Prostate gland (tissue), 2 donors: ENCODE results near the gene HS6ST2. TPM values are rescaled to one million over a fixed set of nuclear protein-coding genes. Genes with fewer than 3 reads are reported as not detected.

Source experiments
- DNase-seq: peaks from one replicate; pipeline ENCODE4 v3.0.0-alpha.2; 2019; ENCODE audit warnings: low spot score
- H3K27ac ChIP-seq, 2 donors: fragments of 200-600 bp; sonication (generic); 2 replicates each; pipeline ENCODE4 v1.5.1; 2017 to 2019
- H3K27me3 ChIP-seq: fragments of 200-600 bp; sonication (generic); replicated peaks from 2 replicates; pipeline ENCODE4 v1.5.1; 2019; ENCODE audit not compliant: insufficient read depth
- H3K36me3 ChIP-seq, 2 donors: fragments of 200-600 bp; sonication (generic); 1 replicate in 1 of 2; 2 replicates in 1 of 2; pipeline versions ENCODE4 v1.5.1 to v1.8.1; 2017 to 2019
- H3K4me1 ChIP-seq: fragments of 200-600 bp; sonication (generic); replicated peaks from 2 replicates; pipeline ENCODE4 v1.5.1; 2019
- H3K4me3 ChIP-seq, 2 donors: fragments of 200-600 bp; sonication (generic); 2 replicates each; pipeline ENCODE4 v1.5.1; 2017 to 2019
- H3K9me3 ChIP-seq: fragments of 200-600 bp; sonication (generic); 2 replicates; pipeline ENCODE4 v1.5.1; 2017
- POLR2A ChIP-seq: fragments of 450-650 bp; IDR thresholded peaks from one replicate; pipeline ENCODE4 v1.6.1; 2016; ENCODE audit warnings: antibody characterized with exemption, mild to moderate bottlenecking
- POLR2AphosphoS5 ChIP-seq: sonication (generic); formaldehyde crosslinking; IDR thresholded peaks from one replicate; pipeline ENCODE4 v1.6.1; 2017; ENCODE audit warnings: antibody characterized with exemption
- WGBS: methylation state at CpG from one replicate; pipeline ENCODE4 v1.1.5; 2018; 5-methylcytosine and 5-hydroxymethylcytosine counted together
- intact Hi-C: fragments of 100-400 bp; cut with DNase I; formaldehyde crosslinking; loops from one replicate; pipeline ENCODE4 v1.14.2; 2022
- total RNA-seq, 2 donors: library from RNA; depleted of rRNA; stranded (reverse); fragments of >200 nt; gene quantifications; one replicate each; pipeline ENCODE4 v1.1.0, GENCODE V29; 2016
- TF ChIP-seq, protein P1 (sequence below), 4 experiments: fragments of 200-600 bp in 2 of 4; fragments of 450-650 bp in 2 of 4; sonication (generic) in 2 of 4; IDR thresholded peaks; 1 replicate in 3 of 4; 2 replicates in 1 of 4; pipeline ENCODE4 v1.5.1; 2016 to 2019; ENCODE audit warnings: antibody characterized with exemption in 4 of 4, mild to moderate bottlenecking in 2 of 4, moderate library complexity in 2 of 4

Gene HS6ST2
- total RNA-seq, 2 donors from 2014 or later: 1.1 to 6.1 TPM

DNA sequence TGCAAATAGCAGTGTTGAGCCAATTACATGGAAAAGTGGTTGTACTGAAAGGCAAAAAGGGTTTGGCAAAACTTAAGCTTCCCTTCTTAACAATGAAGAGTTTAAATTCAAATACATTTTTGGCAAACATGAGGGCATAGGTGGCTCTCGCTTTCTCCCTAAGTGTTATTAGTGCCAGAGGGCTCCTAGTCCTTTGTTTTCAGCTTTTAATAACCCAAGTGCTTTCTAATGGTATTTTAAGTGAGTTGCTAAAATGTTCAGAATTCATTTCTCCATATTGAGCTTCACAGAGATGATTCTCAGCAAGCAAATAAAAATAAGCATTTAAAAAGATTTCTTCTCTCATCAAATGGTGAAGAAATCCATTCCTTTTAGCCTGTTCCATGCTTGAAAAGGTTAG is 123.7 kb downstream of the HS6ST2 start:
- H3K4me1 ChIP-seq: no peaks in the 10 kb centered on the region
- H3K9me3 ChIP-seq: no peaks in the 10 kb centered on the region
- TF ChIP-seq POLR2AphosphoS5 (no peak), POLR2A (no peak)
- TF ChIP-seq, protein P1, sequence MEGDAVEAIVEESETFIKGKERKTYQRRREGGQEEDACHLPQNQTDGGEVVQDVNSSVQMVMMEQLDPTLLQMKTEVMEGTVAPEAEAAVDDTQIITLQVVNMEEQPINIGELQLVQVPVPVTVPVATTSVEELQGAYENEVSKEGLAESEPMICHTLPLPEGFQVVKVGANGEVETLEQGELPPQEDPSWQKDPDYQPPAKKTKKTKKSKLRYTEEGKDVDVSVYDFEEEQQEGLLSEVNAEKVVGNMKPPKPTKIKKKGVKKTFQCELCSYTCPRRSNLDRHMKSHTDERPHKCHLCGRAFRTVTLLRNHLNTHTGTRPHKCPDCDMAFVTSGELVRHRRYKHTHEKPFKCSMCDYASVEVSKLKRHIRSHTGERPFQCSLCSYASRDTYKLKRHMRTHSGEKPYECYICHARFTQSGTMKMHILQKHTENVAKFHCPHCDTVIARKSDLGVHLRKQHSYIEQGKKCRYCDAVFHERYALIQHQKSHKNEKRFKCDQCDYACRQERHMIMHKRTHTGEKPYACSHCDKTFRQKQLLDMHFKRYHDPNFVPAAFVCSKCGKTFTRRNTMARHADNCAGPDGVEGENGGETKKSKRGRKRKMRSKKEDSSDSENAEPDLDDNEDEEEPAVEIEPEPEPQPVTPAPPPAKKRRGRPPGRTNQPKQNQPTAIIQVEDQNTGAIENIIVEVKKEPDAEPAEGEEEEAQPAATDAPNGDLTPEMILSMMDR (IDR thresholded peaks at IDR 0.05): no peak
- intact Hi-C loops: no loop called here
- H3K36me3 ChIP-seq: no peaks in the 10 kb centered on the region
- H3K27ac ChIP-seq: no peak overlapping the region
- no peak overlapping the region for H3K4me3 ChIP-seq
- H3K27me3 ChIP-seq: no peaks in the 10 kb centered on the region
- DNase-seq: no peak
- 42% methylated on average over 1 of the region's 1 CpG for WGBS

DNA sequence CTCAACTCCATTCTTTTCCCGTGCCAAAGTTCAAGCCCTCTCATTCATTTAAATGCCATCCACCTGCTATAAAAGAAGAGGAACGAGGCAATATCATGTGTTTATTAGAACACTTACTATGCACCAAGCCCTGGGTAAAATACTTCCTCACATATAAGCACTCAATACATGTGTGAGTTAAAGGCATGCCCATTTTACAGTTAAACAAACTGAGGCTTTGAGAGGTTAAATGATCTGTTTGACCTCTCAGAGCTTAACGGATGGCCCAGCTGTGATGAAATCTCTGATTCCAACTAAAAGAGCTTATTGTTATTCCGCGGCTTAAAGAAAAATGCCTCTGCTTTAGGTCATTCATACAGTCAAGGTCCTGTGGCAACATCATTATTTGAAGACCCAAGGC is 124.3 kb downstream of the HS6ST2 start:
- H3K4me3 ChIP-seq: no peak overlapping the region
- H3K9me3 ChIP-seq: no peaks in the 10 kb centered on the region
- H3K4me1 ChIP-seq: no peaks in the 10 kb centered on the region
- no peak for DNase-seq
- no peak for TF ChIP-seq POLR2AphosphoS5
- TF ChIP-seq POLR2A: no peak
- TF ChIP-seq, protein P1 (IDR thresholded peaks at IDR 0.05): no peak
- WGBS: 84% methylated on average over 5 of the region's 5 CpGs
- no peaks in the 10 kb centered on the region for H3K36me3 ChIP-seq
- intact Hi-C loops: no loop called here
- H3K27me3 ChIP-seq: no peaks in the 10 kb centered on the region
- H3K27ac ChIP-seq: no peak overlapping the region

DNA sequence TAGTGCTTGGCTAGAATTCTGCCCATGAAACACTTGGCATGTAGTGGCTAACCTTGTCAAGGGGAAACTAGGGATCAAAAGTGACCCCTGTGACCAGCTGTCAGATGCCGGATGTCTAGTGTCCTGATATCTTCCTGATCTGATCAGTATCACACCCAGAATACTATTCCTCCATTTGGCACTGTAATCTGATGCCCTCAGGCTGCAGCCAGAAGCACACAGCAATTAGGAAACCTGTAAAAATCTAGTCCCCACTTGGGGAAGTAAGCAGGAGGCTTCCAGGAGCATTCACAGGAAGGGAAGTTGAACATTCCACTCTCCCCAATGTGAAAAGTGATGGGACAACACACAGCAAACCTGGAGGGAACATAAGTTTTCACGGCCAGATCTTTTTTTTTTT is 125.1 kb downstream of the HS6ST2 start:
- Histone ChIP-seq H3K27me3 (no peaks in the 10 kb centered on the region), H3K36me3 (no peaks in the 10 kb centered on the region), H3K4me1 (no peaks in the 10 kb centered on the region), H3K4me3 (no peak overlapping the region), H3K27ac (no peak overlapping the region), H3K9me3 (no peaks in the 10 kb centered on the region)
- DNase-seq: no peak
- 17% methylated on average over 1 of the region's 2 CpGs for WGBS
- TF ChIP-seq POLR2AphosphoS5 (no peak), POLR2A (no peak)
- TF ChIP-seq, protein P1 (IDR thresholded peaks at IDR 0.05): no peak
- intact Hi-C loops: no loop called here

DNA sequence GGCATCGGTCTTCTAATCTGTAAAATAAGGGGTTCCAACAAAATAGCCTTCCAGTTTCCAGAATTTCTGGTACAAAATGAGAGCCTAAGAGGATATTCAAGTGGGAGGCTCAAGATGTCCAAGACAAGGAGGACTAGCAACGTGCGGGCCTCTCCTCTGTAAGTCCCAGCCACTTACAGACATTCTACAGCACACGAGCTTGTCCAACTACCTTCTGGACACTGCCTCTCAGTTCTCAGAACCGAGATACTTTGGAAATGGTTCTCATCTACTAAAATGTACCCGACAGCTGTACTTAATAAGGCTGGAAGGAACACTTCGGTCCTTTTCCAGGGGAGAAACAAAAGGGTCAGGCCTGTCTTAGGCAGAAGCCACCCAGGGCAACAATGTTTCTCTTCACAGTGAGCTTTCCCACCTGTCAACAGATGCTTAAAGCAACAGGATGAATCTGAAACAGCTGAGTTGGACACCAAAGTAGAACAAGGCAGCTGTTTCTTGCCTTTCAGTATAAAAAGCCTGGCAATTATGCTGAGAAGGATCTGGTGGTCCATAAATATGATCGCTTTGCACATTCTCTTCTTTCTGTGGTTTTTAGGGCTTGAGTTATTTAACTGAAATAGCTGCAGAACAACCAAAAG is 127.0 kb downstream of the HS6ST2 start:
- no peaks in the 10 kb centered on the region for H3K9me3 ChIP-seq
- intact Hi-C loops: no loop called here
- H3K4me1 ChIP-seq: no peaks in the 10 kb centered on the region
- H3K4me3 ChIP-seq: no peak overlapping the region
- TF ChIP-seq POLR2AphosphoS5 (no peak), POLR2A (no peak)
- TF ChIP-seq, protein P1 (IDR thresholded peaks at IDR 0.05): no peak
- H3K36me3 ChIP-seq: no peaks in the 10 kb centered on the region
- H3K27ac ChIP-seq: no peak overlapping the region
- WGBS: 71% methylated on average over 8 of the region's 8 CpGs
- DNase-seq: no peak
- H3K27me3 ChIP-seq: no peaks in the 10 kb centered on the region

GRCh38 chrX:132822634-132823012 is 135.8 kb downstream of the HS6ST2 start:
- no peak overlapping the region for H3K4me3 ChIP-seq
- H3K4me1 ChIP-seq: no peaks in the 10 kb centered on the region
- H3K27ac ChIP-seq: no peak overlapping the region
- DNase-seq: no peak
- WGBS: 35% methylated on average over 2 of the region's 2 CpGs
- H3K27me3 ChIP-seq: no peaks in the 10 kb centered on the region
- no peaks in the 10 kb centered on the region for H3K36me3 ChIP-seq
- intact Hi-C loops: no loop called here
- TF ChIP-seq POLR2AphosphoS5 (no peak), POLR2A (no peak)
- TF ChIP-seq, protein P1 (IDR thresholded peaks at IDR 0.05): no peak
- no peaks in the 10 kb centered on the region for H3K9me3 ChIP-seq
